K562 (cell line): ENCODE measurements around the gene PAN2. TPM values are rescaled to one million over a fixed set of nuclear protein-coding genes. Genes with fewer than 3 reads are reported as not detected.

ENCODE experiments used
- CC2D1A ChIP-seq: fragments of 450-650 bp; IDR thresholded peaks from 2 replicates; pipeline ENCODE4 v1.6.1; 2017; ENCODE audit warnings: mild to moderate bottlenecking
- GTF2F1 ChIP-seq: IDR thresholded peaks from 2 replicates; pipeline ENCODE4 v1.6.1; 2011; ENCODE audit warnings: low read depth, low read length, improper control_type of control experiment
- HNRNPUL1 ChIP-seq: fragments of 200-400 bp; formaldehyde crosslinking; IDR thresholded peaks from 2 replicates; pipeline ENCODE4 v1.6.1; 2017; ENCODE audit warnings: low read length
- KAT2B ChIP-seq: IDR thresholded peaks from one replicate; pipeline ENCODE4 v1.6.1; 2012; ENCODE audit warnings: low read depth, mild to moderate bottlenecking, control low read depth, inconsistent platforms, low read length, moderate library complexity
- MCM2 ChIP-seq: fragments of 450-650 bp; IDR thresholded peaks from 2 replicates; pipeline ENCODE4 v1.6.1; 2017; ENCODE audit warnings: low read depth, mild to moderate bottlenecking
- NCOA2 ChIP-seq, 2 experiments: fragments of 450-650 bp; IDR thresholded peaks; 2 replicates each; pipeline ENCODE4 v1.6.1; 2018; ENCODE audit warnings: mild to moderate bottlenecking in 2 of 2, moderate library complexity in 1 of 2; ENCODE audit not compliant: partially characterized antibody in 2 of 2
- RBM34 ChIP-seq: fragments of 200-400 bp; formaldehyde crosslinking; IDR thresholded peaks from 2 replicates; pipeline ENCODE4 v1.6.1; 2018; ENCODE audit warnings: low read length, borderline replicate concordance; ENCODE audit not compliant: insufficient read depth
- ZNF644 ChIP-seq: fragments of 200-800 bp; sonication (Bioruptor generic); IDR thresholded peaks from 2 replicates; pipeline ENCODE4 v1.6.1; 2016; ENCODE audit warnings: low read depth, missing genetic modification characterization, missing compliant biosample characterization
- ZNF696 ChIP-seq: fragments of 250-450 bp; sonication (Bioruptor Pico); conservative IDR thresholded peaks from 2 replicates; pipeline ENCODE4 v1.4.0; 2020; ENCODE audit warnings: mild to moderate bottlenecking, moderate library complexity
- ZNF785 ChIP-seq: fragments of 250-450 bp; sonication (Bioruptor Pico); IDR thresholded peaks from 2 replicates; pipeline ENCODE4 v1.4.0; 2020; ENCODE audit warnings: mild to moderate bottlenecking
- polyA plus RNA-seq, 8 experiments: library from polyadenylated mRNA; depleted of rRNA in 4 of 8; stranded (reverse) in 5 of 8; unstranded in 3 of 8; fragments of >200 nt; fragmentation: Nextera tagmentation in 2 of 8; fragmentation: Illumina TruSeq in 1 of 8; extraction: Ambion mirVana in 2 of 8; extraction: Trizol in 1 of 8; gene quantifications; 2 replicates each; pipeline versions ENCODE4 v1.2.1 to v1.2.3, GENCODE V29; 2011 to 2014; ENCODE audit warnings: inconsistent platforms in 1 of 8, missing spikeins in 1 of 8
- total RNA-seq, 7 experiments: library from RNA; depleted of rRNA in 6 of 7; stranded (reverse); fragments of >200 nt in 6 of 7; fragmentation: Illumina TruSeq in 2 of 7; extraction: Trizol in 2 of 7; gene quantifications; 2 replicates each; pipeline versions ENCODE4 v1.2.1 to v1.2.3, GENCODE V29; 2011 to 2021; ENCODE audit warnings: low replicate concordance in 1 of 7
- TF ChIP-seq, protein P1 (sequence below): fragments of 450-650 bp; IDR thresholded peaks from 2 replicates; pipeline ENCODE4 v1.6.1; 2016; ENCODE audit warnings: mild to moderate bottlenecking
- TF ChIP-seq, protein P2 (sequence below), 2 experiments: IDR thresholded peaks in 1 of 2; conservative IDR thresholded peaks in 1 of 2; 2 replicates each; pipeline ENCODE4 v1.6.1; 2016; ENCODE audit warnings: low read depth in 2 of 2, mild to moderate bottlenecking in 1 of 2, missing compliant biosample characterization in 1 of 2, missing genetic modification characterization in 1 of 2, moderate library complexity in 1 of 2
- TF ChIP-seq, protein P3 (sequence below): fragments of 250-450 bp; sonication (Bioruptor Pico); IDR thresholded peaks from 2 replicates; pipeline ENCODE4 v1.5.0; 2021; ENCODE audit warnings: mild to moderate bottlenecking, moderate library complexity
- TF ChIP-seq, protein P4 (sequence below): sonication (generic); formaldehyde crosslinking; IDR thresholded peaks from 2 replicates; pipeline ENCODE4 v1.8.0; 2023; ENCODE audit warnings: mild to moderate bottlenecking, missing genetic modification reagents

PAN2 gene
- total and polyA plus RNA-seq, 9 of the 15 experiments (the other 6 are each of a cell fraction or from before 2014, with no cell fraction given) = 15.0 to 66.1 (median 25.9) TPM

DNA sequence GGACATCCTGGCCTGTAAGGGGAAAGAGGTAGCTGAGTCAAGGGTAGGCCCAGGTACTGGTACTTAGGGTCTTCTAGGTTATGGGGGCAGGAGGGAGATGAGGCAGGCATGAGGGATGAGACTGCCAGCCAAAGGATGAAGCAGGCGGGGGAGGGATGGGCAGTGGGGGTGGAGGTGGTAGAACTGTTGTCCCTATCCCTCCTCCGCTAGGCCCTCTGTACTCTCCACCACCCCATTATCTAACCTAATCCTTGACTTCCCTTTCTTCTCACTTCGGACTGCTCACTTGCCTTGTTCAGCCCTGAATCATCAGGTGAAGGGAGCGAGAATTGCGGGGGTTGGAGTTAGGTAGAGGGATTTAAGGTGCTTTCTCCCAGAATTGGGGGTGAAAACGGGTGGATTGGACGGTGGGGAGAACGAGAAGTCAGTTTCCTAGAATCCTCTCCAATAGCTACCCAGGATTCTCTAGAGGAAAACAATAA lies 562 bp downstream of the PAN2 start (continued):
- TF ChIP-seq, protein P1, sequence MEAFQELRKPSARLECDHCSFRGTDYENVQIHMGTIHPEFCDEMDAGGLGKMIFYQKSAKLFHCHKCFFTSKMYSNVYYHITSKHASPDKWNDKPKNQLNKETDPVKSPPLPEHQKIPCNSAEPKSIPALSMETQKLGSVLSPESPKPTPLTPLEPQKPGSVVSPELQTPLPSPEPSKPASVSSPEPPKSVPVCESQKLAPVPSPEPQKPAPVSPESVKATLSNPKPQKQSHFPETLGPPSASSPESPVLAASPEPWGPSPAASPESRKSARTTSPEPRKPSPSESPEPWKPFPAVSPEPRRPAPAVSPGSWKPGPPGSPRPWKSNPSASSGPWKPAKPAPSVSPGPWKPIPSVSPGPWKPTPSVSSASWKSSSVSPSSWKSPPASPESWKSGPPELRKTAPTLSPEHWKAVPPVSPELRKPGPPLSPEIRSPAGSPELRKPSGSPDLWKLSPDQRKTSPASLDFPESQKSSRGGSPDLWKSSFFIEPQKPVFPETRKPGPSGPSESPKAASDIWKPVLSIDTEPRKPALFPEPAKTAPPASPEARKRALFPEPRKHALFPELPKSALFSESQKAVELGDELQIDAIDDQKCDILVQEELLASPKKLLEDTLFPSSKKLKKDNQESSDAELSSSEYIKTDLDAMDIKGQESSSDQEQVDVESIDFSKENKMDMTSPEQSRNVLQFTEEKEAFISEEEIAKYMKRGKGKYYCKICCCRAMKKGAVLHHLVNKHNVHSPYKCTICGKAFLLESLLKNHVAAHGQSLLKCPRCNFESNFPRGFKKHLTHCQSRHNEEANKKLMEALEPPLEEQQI = no peak
- TF ChIP-seq NCOA2 (IDR thresholded peaks at IDR 0.05; ENCODE audit: partially characterized antibody in 2 of 2) (no peak), HNRNPUL1 (no peak), CC2D1A (no peak), GTF2F1 (no peak), ZNF785 (CRISPR knock-in tag) (no peak), KAT2B (no peak), ZNF644 (no peak), RBM34 (no peak), ZNF696 (CRISPR knock-in tag) (no peak), MCM2 (no peak)
- TF ChIP-seq, protein P2, sequence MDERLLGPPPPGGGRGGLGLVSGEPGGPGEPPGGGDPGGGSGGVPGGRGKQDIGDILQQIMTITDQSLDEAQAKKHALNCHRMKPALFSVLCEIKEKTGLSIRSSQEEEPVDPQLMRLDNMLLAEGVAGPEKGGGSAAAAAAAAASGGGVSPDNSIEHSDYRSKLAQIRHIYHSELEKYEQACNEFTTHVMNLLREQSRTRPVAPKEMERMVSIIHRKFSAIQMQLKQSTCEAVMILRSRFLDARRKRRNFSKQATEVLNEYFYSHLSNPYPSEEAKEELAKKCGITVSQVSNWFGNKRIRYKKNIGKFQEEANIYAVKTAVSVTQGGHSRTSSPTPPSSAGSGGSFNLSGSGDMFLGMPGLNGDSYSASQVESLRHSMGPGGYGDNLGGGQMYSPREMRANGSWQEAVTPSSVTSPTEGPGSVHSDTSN (CRISPR knock-in tag; IDR thresholded peaks at IDR 0.05; ENCODE audit: low read depth) = no peak
- TF ChIP-seq, protein P2 (tag; conservative IDR thresholded peaks at IDR 0.05; ENCODE audit: low read depth) = no peak
- TF ChIP-seq, protein P3, sequence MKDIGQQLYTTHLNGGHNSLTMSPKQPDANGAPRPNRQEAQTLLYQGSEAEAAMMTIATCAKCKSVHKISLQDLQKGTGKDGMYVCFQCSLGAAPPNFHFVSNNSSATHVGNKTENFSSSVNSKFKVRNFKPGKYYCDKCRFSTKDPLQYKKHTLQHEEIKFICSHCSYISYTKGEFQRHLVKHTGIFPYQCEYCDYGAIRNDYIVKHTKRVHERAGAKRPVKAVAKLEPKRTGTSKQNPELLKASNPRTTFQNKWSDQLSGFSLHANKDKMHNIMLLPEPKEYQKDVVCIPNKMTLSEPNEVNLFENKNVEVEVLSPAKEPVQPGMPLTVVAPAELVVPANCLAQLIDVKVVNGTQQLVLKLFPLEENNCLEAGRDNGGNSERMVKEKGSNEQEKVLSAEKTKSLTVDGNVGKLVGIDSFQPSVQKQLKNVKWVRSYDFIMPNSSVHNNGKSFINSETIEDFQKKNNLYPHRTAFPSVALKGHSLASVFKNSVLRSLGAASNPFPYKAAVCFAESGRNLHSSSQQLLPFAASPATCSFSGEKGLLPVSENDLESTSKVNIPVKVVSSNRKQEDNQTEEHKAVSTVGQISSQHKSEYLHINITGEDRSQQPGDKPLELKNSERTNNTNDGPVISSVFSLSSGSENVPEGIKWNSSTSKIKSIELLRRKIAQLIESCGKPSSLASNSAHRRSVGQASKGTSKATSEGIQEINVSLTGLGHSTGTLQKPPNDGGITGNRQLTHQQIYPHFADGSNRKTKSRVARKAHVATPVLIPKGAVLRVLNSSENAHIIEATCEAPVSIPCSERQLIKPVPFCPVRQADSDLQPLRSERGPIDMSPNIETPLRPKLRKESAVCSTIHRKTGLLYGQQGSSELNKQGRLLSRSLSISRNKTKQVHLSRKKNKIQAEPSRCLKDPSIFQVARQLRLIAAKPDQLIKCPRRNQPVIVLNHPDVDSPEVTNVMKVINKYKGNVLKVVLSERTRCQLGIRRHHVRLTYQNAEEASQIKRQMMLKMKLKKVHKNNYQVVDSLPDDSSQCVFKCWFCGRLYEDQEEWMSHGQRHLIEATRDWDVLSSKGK (CRISPR knock-in tag) = no peak
- TF ChIP-seq, protein P4, sequence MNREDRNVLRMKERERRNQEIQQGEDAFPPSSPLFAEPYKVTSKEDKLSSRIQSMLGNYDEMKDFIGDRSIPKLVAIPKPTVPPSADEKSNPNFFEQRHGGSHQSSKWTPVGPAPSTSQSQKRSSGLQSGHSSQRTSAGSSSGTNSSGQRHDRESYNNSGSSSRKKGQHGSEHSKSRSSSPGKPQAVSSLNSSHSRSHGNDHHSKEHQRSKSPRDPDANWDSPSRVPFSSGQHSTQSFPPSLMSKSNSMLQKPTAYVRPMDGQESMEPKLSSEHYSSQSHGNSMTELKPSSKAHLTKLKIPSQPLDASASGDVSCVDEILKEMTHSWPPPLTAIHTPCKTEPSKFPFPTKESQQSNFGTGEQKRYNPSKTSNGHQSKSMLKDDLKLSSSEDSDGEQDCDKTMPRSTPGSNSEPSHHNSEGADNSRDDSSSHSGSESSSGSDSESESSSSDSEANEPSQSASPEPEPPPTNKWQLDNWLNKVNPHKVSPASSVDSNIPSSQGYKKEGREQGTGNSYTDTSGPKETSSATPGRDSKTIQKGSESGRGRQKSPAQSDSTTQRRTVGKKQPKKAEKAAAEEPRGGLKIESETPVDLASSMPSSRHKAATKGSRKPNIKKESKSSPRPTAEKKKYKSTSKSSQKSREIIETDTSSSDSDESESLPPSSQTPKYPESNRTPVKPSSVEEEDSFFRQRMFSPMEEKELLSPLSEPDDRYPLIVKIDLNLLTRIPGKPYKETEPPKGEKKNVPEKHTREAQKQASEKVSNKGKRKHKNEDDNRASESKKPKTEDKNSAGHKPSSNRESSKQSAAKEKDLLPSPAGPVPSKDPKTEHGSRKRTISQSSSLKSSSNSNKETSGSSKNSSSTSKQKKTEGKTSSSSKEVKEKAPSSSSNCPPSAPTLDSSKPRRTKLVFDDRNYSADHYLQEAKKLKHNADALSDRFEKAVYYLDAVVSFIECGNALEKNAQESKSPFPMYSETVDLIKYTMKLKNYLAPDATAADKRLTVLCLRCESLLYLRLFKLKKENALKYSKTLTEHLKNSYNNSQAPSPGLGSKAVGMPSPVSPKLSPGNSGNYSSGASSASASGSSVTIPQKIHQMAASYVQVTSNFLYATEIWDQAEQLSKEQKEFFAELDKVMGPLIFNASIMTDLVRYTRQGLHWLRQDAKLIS (CRISPR knock-in tag) = no peak
